HTR-8/SVneo (cell line): ENCODE data around the gene NOS1AP.

Source experiments
- DNase-seq: peaks from one replicate; pipeline ENCODE4 v3.0.0; 2011; ENCODE audit warnings: low spot score, mixed read lengths; ENCODE audit not compliant: insufficient read length
- FAIRE-seq: peaks from 2 replicates; lab custom pipeline; 2011; peaks lifted over from hg19 to GRCh38; lab: Jason Lieb, UNC

NOS1AP gene

GRCh38 chr1:162233937-162234336 is 164.4 kb downstream of the NOS1AP start:
- no peak for FAIRE-seq

GRCh38 chr1:162234571-162234970 is 165.1 kb downstream of the NOS1AP start:
- FAIRE-seq = no peak

More at GRCh38 chr1:162233937-162234336, 164.4 kb downstream of the NOS1AP start:
- DNase-seq = no peak

GRCh38 chr1:162235241-162235800 is 165.8 kb downstream of the NOS1AP start:
- no peak for FAIRE-seq
- no peak for DNase-seq

More at GRCh38 chr1:162234571-162234970, 165.1 kb downstream of the NOS1AP start:
- no peak for DNase-seq

GRCh38 chr1:162236201-162236600 is 166.7 kb downstream of the NOS1AP start:
- no peak for DNase-seq
- no peak for FAIRE-seq

- no peak for FAIRE-seq
- DNase-seq = no peak
Observed at GRCh38 chr1:162236618-162237017, 167.1 kb downstream of the NOS1AP start.

- no peak for DNase-seq
- no peak for FAIRE-seq
Observed at GRCh38 chr1:162240577-162240976, 171.1 kb downstream of the NOS1AP start.

- FAIRE-seq = no peak
- no peak for DNase-seq
Observed at GRCh38 chr1:162242804-162243203, 173.3 kb downstream of the NOS1AP start.

- FAIRE-seq = no peak
- DNase-seq = no peak
Observed at GRCh38 chr1:162248854-162249535, 179.5 kb downstream of the NOS1AP start.

GRCh38 chr1:162250004-162250730 is 180.7 kb downstream of the NOS1AP start:
- no peak for DNase-seq
- no peak for FAIRE-seq

GRCh38 chr1:162251102-162251501 is 181.6 kb downstream of the NOS1AP start:
- no peak for DNase-seq
- FAIRE-seq = no peak

- FAIRE-seq = no peak
- DNase-seq = no peak
Observed at GRCh38 chr1:162252214-162252613, 182.7 kb downstream of the NOS1AP start.

GRCh38 chr1:162253790-162254189 is 184.3 kb downstream of the NOS1AP start:
- FAIRE-seq = no peak
- no peak for DNase-seq

GRCh38 chr1:162256287-162256686 is 186.8 kb downstream of the NOS1AP start:
- DNase-seq (no peak), FAIRE-seq (no peak)

GRCh38 chr1:162258394-162258793 is 188.9 kb downstream of the NOS1AP start:
- DNase-seq = no peak
- no peak for FAIRE-seq

- FAIRE-seq = no peak
- no peak for DNase-seq
Observed at GRCh38 chr1:162259894-162260455, 190.5 kb downstream of the NOS1AP start.

GRCh38 chr1:162264108-162264507 is 194.6 kb downstream of the NOS1AP start:
- DNase-seq (no peak), FAIRE-seq (no peak)

GRCh38 chr1:162265983-162266382 is 196.5 kb downstream of the NOS1AP start:
- FAIRE-seq (no peak), DNase-seq (no peak)

GRCh38 chr1:162270016-162270770 is 200.7 kb downstream of the NOS1AP start:
- DNase-seq = no peak
- FAIRE-seq = no peak

- DNase-seq (no peak), FAIRE-seq (no peak)
Observed at GRCh38 chr1:162271972-162272371, 202.5 kb downstream of the NOS1AP start.

GRCh38 chr1:162272419-162272818 is 202.9 kb downstream of the NOS1AP start:
- DNase-seq (no peak), FAIRE-seq (no peak)
